ENCODE results near the gene KLF11. TPM values are rescaled to one million over a fixed set of nuclear protein-coding genes. Genes with fewer than 3 reads are reported as not detected.

KLF11 gene
- polyA plus RNA-seq, 10 donors, result 20.5 to 32.5 (median 23.9) TPM

DNA sequence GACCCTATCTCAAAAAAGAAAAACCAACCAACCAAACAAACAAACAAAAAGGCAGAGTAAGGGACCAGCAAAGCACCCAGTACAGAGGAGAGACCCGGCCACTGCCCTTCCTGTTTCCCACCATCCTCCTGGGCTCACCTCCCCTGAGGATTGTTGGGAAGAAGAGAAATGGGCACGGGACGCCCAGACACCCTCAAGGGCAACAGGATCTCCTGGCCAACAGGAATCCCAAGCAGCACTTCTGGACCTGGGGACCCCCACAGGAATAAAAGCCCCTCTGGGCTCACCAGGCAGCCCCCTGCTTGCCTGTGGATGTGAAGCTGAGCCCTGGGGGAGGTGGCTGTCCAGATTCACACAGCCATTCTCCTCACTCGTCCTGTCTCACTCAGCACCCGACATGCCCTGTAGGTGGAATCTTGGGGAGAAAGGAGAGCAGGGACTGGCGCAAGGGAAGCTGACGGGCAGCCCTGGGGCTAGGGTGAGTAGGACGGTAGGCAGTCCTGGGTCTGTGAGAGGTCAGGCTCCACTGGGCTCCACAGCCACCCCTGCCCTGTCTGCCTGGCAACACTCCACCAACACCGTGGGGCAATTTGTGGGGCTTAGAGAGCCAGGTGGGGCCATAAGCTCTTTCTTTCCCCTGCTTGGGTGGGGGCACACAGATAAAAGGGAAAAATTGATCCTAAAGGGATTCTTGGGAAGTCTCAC, 18.0 kb downstream of the KLF11 start:
- no peak for DNase-seq

DNA sequence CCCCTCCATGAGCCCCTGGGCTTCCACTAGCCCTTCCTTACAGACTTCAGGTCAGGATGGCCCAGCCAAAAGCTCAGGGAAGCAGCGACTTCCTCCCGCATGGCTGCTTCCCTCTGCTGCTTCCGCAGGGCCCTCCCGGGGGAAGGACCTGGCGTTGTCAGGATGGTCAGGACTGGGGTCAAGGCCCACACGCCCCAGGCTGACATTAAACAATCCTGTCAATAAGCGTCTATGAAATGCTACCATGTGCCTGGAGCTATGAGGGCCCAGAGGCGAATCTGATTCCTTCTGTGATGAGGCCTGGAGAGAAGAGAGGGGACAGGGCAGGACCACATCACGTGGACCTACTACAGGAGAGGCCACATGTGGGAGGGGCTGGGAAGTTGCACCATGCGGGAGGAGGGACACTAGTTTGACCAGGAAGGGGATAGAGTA, 19.6 kb downstream of the KLF11 start:
- no peak for DNase-seq

DNA sequence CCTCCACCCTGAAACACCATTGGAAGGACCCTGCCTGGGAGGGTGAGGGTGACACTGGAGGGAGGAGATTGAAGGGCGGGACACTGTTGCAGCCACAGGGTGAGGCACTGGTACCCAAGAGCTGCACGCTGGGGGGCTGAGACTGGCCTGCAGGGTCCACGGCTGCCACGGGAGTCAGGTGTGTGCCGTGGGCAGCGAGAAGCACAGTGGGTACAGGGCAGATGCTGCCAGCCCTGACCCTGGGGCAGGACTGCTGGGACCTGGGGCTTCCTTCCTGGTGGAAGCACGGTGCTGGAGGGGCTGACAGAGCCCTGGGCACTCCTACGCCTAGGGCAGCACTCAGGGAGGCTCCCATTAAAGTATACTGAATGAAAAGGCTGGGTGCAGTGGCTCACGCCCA, 20.2 kb downstream of the KLF11 start:
- DNase-seq, result no peak

DNA sequence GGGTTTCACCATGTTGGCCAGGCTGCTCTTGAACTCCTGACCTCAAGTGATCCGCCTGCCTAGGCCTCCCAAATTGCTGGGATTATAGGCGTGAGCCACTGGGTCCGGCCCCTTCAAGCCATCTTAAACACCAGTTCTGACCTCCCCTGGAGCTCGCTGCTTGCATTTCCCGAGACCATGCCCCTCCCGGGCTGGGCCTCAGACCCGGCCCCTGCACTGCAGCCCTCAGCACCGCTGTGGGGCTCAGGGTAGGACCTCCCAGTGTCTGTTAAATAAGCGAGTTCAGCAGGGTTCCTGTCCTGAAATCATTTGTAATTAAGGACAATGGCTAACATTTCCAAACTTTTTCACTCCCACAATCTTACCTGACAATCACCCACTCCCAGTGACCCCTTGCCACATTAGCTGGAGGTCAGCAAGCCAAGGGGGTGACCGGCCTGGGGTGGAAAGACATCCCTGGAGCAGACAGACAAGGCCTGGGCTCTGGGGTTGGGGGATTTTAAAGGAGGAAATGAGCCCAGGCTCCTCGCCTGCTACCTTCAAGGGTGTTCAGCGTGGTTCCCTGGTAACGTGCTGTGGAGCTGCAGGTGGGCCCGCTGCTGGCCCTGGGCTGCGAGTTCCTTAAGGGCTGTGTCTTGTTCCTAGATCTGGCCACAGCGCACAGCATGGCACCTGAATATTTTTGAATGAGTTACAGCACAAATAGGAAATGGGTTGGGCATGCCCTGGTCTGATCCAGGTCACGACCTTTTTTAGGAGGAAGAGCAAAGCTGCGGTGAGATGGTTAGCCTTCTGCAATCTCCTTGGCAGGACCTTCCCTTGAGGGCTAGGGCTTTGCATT, 21.8 kb downstream of the KLF11 start:
- no peak for DNase-seq

DNA sequence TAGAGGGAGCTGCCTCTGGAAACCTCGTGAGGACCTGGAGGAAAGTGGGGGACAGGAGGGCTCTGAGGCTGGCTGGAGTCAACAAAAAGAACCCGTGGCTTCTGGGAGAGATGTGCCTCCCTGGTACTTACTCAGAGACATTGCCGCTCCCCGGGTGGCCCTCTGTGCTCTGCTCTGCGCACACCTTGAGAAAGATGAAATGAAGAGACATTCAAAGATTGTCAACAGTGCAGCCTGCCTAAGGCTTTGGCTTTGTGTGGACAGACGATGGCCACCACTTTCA, 22.4 kb downstream of the KLF11 start:
- DNase-seq, result no peak

DNA sequence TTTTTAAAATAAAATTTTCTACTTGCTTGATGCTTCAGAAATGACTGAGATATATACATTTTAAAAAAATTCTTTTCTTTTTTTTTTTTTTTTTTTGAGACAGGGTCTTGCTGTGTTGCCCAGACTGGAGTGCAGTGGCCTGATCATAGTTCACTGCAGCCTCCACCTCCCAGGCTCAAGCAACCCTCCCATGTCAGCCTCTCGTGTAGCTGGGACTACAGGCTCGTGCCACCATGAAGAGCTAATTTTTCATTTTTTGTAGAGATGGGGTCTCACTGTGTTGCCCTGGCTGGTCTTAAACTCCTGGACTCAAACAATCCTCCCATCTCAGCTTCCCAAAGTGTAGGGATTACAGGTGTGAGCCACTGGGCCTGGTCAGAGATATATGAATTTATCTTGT, 24.0 kb downstream of the KLF11 start:
- no peak for DNase-seq

DNA sequence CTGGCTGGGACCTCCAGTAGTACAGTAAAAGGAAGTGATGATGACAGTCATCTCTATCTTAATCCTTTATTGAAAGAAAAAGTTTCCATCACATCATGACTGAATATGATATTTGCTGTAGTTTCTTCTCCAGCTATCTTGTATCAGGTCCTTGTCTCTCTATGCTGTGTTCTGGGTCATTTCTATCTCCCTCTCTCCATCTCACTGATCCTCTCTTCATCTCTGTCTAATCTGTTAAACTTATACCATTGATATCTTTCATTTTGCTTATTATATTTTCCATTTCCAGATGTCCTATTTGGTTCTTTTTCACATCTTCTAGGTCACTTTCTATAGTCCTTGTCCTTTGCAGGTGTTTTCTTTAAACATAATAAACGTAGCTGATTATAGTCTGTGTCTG, 24.5 kb downstream of the KLF11 start:
- DNase-seq, result no peak

DNA sequence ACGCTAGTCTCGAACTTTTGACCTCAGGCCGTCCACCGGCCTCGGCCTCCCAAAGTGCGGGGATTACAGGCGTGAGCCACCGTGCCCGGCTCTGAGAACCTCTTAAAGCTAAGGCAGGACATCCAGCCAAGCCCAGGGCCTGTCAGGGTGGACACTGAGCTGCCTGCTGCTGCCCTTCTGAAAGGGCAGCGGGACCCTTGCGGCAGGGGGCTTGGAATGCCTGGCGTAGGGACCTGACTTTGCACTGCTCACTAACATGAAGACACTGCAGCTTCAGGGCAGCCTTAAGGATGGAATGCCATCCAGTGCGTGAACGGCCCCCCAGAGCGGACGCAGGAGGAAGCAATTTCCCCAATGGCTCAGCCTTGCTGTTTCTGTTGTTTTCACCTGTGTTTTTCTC, 27.8 kb downstream of the KLF11 start:
- DNase-seq, result no peak

DNA sequence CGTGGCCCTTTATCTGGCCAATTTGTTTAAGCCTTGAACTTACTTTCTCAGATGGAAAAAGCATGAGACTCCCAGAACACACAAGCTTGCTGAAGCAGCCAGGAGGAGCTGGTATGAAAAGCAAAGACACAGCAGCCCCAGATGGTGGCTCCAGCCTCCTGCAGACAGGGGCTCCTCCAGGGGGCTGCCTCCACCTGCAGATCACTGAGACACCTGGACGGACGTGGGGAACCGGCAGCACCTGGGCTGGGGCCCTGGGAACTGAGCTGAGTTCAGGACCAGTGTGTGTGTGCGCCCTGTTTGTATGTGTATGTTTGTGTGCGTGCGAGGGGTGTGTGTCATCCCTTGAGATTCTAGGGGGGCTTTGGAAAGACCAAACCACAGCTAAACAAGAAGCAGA, 28.2 kb downstream of the KLF11 start:
- DNase-seq, result no peak

DNA sequence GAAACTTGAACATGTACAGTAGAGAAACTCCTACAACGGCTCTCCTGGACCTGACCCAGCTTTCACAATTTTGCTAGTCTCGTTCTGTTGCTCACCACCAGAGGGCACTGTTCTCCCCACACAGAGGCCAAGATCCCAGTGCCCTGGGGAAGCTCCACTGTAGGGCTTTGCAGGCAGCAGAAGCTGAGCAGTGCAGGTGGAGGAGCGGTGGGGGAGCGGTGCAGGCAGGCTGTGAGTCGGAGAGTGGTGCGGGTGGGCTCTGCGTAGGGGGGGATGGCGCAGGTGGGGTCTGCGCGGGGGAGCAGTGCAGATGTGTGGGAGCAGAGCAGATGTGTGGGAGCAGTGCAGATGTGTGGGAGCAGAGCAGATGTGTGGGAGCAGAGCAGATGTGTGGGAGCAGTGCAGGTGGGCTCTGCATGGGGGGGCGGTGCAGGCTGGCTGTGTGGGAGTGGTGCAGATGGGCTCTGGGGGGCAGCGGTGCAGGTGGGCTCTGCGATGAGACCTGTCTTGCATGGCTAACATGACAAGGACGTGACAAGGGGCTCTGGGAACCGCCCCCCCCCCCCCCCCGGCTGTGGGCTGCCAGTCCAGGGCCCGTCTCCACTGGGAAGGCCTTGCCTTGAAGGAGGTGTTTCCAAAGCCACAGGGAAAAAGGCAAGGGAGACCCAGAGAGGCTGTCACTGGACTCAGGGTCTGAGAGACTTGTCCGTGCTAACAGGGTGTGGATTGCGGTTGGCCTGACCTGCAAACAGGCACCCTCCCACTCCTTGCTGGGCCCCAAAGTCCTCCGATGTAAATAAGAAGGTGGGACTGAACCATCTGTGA, 29.5 kb downstream of the KLF11 start:
- DNase-seq, result peak; percentile 79 to 94 (median 90)

DNA sequence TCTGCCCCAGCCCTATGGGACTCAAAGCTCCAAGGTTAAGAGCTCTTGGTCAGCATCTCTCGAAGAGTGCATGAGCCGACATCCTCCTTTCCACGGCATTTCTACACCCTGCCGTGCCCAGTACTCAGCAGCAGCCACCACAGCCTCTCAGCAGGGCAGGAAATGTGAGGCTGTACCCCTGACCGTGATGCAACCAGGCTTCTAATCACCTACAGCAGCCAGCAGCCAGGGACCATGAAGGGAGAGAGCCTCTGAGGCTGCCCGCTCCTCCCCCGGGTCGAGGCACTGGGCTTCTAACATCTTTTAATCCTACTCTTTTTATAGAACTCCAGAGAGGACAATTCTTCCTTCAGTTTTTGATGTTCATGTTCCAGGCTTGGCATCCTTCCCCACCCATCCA, 30.4 kb downstream of the KLF11 start:
- DNase-seq, result no peak

DNA sequence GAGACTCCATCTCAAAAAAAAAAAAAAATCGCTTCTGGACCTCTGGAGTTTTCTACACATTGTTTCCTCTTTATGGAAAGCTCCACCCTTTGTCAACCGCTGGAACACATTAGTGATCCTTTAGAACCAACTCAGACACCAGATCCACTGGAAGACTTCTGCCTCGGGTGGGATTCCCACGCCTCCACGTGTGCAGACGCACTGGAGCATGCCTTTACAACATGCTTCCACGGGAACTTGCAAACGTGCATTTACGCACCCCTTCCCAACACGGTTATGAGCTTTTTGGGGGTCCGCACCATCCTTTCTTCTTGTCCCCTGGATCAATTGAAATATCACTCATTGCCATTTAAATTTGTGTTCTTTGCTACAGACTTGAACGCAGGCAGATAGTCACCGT, 31.8 kb downstream of the KLF11 start:
- no peak for DNase-seq

DNA sequence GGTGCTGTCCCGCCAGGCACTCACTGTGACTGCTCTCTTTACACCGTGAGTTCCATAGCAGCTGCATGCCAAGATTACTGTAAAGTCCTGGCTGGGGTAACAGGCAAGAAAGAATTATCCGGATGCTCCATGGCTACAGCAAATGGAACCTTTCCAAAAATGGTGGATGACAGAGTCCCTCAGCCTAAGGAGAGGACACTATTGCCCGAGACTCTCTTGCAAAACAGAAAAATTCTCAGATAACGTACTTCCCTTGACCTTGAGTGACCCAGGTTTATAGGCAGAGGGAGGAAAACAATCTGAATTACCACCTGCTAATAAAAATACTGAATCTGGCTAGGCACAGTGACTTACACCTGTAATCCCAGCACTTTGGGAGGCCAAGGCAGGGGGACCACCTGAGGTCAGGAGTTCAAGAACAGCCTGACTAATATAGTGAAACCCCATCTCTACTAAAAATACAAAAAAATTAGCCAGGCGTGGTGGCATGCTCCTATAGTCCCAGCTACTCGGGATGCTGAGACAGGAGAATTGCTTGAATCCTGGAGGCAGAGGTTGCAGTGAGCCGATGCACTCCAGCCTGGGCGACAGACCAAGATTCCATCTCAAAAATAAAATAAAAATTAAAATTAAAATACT, 32.3 kb downstream of the KLF11 start:
- no peak for DNase-seq

DNA sequence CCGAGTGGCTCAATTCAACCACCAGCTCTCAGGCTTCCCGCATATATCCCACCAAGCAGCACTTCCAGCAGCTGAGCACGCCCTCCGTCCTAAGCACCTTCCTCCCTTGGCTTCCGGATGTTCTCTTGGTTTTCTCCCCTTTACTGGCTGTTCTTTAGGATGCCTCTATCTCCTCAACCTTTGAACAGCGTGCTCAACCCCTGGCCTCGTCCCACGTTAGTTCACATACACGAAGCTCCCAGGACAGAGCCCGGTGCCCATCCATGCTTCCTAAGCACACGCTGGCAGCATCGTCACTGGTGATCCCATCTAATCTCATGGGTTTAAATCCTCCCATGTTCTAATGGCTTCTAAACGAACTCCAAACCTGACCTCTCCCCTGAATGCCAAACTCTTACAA, 33.2 kb downstream of the KLF11 start:
- no peak for DNase-seq

DNA sequence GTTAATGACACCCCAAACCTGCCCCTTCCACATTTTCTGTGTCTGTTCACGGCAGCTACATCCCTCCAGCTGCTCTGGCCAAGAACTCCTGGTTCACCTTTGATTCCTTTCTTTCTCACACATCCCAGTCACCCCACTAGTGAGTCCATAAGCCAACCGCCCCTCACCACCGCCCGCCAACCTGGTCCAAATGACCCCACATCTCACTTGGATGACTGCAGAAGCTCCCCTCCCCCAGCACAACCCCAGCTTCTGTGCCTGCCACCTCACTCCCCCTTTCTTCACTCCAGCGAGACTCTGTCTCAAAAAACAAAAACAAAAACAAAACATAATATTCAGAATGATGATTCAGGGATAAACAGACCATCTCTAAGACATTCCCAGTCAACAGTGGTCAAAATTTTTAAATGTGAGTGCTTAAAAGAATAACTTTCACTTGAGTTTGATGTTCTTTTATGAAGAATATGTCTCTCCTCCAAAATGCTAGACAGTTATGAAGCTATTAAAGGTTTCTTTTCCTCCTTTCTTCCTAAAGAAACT, 33.7 kb downstream of the KLF11 start:
- DNase-seq, result no peak

DNA sequence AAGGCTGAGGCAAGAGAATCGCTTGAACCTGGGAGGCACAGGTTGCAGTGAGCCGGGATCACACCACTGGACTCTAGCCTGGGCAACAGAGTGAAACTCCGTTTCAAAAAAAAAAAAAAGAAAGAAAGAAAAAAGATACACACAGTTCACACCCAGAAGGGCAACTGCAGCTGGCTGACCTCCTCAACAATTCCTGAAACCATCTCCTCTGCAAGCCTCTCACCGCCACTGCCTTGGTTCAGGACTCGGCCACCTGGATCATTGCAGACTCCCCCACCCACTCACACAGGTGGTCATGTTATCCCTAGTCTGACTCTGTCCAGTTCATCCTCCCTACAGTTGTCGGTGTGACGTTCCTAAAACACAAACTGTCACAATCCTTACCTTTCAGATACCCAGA, 34.7 kb downstream of the KLF11 start:
- no peak for DNase-seq

DNA sequence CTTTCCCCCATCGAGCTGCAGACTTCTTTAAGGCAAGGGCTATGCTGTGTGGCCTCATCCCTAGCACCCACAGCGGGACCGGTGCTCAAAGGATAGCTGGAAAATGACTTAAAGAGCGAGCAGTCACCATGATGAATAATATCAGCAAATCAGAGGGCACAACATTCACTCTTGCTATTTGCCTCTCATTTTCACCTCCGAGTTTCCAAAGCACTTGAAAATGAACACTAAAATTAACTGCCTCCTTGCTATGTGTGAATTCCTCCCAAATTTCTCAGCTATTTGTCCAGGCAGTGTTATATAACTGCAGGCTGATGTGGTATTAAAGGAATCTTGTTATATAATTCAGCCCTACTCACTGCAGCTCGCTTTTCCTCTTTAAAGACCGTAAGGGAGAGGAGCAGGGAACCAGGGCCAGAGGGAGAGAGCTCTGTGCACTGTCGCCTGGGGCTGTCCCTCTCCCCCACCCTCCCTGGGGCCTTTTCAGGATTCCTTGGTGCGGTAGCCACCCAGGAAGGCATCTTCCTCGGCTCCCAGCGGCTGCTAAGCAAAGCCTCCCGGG, 35.4 kb downstream of the KLF11 start:
- no peak for DNase-seq

DNA sequence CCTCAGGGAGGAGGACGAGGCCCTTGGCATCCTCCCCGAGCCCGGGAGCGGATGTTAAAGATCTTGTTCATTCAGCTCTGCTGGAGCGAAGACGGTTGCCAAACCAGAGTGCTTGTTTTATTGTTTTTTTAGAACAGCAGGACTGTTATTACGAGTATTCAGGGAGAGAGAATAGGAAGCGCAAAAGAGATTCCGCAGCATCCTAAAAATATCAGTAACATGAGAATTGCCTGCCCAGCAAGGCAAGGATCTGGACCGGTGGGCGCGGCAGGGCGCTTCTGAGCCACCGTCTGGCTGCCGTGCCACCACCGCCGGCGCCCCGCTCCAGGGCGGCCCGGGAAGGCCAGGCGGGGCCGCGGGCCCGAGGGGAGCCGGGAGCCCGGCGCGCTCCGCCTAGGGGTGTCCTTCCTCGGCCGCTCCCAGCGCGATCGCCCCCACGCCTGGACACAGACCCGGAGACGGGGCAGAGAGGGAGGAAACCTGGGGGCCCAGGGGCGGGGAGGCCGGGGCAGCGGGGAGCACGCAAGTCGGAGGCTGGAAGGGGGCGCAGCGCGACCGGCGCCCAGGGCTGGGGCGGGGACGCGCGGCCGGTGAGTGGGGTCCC, 36.0 kb downstream of the KLF11 start:
- DNase-seq, result peak in 2 of 3 donors; percentile 58 to 78

DNA sequence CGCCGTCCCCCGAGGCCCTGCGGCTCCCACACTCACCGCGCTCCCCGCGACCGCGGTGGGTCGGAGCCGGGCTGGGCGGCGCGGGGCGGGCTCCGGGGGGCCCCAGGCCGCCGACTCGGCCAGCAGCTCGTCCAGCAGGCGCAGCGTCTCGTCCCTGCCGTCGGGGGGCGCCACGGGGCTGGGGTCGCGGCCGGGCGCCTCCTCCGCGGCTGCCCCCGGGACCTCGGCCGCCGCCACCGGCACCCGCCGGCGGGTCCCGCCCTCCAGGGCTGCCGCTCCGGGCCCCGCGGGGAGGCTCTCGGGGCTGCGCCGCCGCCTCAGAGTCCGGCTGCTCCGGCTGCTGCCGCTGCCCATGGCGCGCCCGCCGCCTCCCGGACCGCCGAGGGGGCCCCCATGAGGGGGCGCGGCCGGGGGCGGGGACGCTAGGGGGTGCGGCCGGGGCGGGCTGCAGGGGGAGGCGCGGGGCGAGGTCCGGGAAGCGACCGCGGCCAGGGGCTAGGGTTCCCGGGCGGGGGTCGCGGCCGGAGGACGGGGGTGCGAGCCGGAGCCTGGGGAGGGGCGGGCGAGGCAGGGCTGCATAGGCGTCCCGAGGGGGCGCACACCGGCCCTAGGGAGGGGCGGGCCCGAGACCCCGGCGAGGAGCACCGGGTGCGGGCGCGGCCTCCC, 36.7 kb downstream of the KLF11 start, which contains the start of gene CYS1:
CYS1 (minus strand) TSS at position 542 of the 666 bp plus-strand sequence; CDS start at position 354, 188 bp downstream.
- DNase-seq, result no peak

DNA sequence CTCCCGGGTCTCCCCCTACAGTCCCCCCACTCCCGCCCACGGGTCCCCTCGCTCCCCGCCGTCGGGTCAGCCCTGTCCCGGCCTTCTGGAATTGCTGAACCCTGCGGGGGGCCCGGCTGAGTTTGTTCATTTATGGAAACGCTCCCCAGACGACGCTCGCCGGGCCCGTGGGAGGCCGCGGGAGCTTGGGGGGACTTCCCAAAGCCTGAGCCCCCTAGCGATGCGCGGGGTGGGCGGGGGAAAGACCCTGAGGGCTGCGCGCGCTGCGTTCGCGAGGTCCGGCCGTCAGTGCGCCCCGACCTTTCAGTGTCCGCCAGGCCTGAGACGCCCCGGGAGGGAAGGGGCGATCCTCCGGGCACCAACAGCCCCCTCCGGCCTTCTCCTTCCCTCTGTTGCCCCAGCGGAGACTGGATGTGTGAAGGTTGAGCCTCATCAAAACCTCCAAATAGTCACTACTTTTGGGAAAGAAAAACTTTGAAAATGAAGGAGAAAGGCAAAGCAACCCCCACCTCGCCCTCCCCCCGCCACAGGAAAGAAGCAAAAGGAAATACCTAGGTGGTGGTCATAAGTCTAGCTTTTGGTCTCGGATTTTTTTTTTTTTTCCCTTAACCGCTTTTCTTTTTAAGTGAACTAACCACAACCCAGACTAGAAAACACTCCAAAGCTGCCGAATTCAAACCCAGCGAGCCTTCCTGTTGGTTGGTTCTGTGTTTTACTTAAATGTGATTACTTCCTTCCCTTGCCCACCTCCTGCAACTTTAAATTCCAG, 37.4 kb downstream of the KLF11 start:
- DNase-seq, result peak in 1 of 3 donors; percentile 27
